NCI-H1105 treated with DMSO at 0.1 percent for 48 hours (cell line): ENCODE measurements around the gene GNG4.
"Not testable (repeated sequence)": the region's sequence is repeated elsewhere in the genome, so short reads cannot be mapped to it uniquely, and the experiment has no call there.

ENCODE experiments used
- DNase-seq: peaks from one replicate; lab custom pipeline; 2025; lab: John Stamatoyannopoulos, UW

Gene GNG4

DNA sequence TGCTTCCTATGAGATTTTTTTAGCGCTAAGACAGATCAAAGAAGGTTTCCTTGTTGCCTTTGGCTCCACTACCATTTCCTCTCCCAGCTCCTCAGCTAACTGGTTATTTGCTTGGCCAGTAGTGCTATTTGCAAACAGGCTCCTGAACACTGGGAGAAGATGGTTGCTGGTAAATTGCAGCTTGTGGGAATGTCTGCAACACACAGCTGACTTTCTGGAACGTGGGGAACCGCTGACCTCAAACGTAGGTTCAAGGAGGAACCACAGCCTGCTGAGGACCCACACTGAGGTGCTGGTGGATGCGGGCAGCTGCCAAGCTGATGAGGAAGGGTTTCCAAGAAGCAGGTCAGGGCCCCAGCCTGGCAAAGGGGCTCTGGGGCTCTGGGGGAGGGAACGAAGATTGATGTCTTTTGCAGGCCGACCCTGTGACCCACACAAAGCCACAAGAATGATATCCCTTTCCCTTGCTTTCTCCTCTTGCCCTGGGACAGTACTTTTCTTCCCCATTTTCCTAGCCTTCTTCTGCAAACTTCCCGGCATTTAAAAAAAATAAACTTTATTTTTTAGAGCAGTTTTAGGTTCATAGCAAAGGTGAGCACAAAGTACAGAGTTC, 24.8 kb downstream of the GNG4 start:
- no peak for DNase-seq

DNA sequence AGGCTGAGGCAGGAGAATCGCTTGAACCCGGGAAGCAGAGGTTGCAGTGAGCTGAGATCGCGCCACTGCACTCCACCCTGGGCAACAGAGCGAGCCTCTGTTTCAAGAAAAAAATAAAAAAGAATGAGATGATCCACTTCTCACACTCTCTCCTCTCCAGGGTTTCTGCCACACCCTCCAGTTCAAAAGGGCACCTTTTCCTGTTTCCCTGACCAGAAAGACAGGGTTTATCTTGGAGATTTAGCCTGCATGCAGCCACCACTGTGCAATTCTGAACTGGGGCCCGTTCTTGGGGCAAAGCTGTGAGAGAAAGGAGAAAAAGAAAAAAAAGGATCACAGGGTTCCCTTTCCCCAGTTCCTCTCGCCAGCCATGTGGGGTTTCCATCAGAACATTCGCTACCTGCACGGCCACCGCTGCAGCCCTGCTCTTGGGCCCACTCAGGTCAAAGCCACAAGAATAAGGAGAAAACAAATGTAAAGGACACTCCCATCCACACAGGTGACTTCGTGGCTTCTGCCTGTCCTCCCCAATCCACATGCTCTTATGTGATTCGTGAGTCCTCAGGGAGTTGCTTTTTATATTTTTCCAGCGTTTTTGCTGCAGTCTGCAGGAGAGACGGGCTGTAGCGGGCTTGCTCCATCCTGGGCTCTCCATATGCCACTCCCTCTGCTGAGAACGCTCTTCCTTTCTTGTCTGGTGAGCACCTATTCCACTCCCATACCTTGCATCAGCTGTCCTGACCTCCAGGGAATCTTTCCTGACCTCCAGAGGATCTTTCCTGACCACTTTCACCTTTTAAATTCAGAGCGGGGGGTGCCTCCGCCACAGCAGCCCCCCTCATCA, 26.4 kb downstream of the GNG4 start:
- no peak for DNase-seq

DNA sequence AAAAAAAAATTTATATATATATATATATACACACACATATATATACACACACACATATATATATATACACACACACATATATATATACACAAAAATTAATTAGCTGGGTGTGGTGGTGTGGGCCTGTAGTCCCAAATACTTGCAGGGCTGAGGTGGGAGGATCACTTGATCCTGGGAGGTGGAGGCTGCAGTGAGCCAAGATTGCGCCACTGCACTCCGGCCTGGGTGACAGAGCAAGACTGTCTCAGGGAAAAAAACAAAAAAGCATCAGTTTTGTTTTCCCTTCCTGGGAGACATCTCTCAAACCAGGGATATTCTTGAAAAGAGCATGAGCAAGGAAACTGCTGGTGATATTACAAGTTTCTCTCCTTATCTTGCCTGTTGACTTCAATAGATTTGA, 30.4 kb downstream of the GNG4 start:
- DNase-seq: not testable (repeated sequence)

DNA sequence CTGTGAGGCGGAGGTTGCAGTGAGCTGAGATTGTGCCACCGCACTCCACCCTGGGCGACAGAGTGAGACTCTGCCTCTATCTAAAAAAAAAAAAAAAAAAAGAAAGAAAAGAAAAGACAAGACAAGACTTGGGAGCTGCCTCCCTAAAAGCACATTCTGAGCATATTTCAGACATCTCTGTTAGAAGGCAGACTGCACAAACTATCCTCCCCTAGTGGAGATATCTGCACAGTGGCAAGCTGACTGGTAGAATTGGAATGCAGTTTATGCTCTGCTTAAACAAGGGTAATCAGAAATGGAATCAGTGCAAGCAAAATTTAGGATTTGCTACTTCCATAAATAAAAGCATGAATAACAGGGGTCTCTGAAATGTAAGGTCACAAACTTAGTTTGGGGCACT, 31.8 kb downstream of the GNG4 start:
- no peak for DNase-seq

DNA sequence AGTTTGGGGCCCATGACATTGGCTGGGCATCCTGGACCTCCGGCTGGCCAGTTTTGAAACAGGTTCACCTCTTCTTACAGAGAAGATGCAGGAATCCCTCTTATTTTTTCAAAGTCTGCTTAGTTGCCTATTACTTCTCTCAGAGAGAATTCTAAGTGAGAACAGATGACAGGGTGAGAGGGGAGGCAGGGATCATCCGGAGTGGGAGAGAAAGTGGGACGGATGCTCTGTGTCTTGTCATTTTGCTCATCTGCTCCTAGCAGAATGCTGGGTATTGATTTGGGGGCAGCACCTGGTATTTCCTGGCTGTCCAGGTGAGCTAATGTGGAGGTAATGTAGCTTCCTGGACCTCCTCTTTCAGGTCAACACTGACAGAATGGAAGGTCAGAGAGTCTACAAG, 32.4 kb downstream of the GNG4 start:
- DNase-seq: no peak

DNA sequence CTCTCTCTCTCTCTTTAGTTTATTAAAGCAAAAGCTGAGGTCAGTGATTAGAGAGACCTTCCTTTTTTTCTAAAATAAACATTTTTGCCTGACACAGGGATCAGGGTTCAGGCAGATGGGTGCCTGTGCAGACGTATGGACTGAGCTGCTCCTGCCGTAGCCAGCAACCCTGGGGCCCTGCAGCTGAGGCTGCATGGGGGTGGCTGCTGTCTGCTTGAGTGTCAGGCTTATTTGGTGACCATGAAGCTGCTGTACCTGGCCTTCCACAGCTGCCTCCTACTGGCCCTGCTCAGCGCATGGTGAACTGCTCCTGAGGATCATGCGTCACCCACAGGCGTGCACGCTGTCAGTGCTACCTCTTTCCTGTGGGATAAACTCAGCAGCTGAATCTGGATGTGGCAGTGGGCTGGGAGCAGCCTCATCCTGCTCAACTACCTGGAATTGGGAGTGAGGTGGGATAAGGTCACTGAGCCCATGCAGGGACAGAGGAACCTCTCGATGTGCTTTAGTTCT, 35.1 kb downstream of the GNG4 start:
- DNase-seq: no peak

DNA sequence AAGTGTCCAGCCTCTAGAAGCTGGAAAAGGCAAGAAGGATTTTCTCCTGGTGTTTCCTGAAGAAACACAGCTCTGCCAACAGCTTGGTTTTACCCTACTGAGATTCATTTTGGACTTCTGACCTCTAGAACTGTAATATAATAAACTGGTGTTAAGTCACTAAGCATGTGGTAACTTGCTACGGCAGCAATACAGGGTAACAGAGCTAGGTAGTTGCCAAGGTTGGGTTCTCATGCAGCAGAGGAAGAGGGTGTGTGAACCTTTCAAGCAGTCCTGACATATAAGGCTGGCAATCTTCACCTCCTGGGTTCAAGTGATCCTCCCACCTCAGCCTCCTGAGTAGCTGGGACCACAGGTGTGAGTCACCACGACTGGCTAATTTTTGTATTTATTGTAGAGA, 36.0 kb downstream of the GNG4 start:
- DNase-seq: no peak

DNA sequence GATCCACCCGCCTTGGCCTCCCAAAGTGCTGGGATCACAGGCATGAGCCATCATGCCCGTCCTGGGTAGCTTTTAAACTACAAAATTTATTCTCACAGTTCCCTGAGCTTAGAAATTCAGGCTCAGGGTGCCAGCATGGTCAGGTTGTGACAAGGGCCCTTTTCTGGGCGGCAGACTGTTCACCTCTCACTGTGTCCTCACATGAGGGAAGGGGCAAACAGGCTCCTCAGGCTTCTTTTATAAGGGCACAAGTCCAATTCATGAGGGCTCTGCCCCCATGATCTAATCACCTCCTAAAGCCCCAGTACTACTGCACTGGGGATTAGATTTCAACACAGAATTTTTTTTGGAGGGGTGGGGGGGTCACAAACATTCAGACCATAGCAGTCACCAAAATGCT, 36.8 kb downstream of the GNG4 start:
- no peak for DNase-seq

DNA sequence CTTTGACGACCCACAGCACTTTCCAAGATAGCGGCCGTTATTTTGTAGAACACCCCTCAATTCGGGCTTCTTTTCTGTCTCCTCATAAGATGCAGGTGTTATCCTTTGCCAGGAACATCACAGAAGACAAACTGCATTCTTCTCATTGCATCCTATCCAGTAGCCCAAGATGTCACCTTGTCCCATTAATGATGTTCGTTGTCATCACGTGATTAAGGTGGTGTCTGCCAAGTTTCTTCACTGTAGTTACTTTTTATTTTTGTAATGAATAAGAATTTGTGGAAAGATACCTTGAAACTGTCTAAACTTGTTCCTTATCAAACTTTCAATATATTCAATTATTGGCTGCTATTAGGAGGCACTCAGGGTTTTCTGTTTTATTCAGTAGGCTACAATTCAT, 39.4 kb downstream of the GNG4 start:
- no peak for DNase-seq

DNA sequence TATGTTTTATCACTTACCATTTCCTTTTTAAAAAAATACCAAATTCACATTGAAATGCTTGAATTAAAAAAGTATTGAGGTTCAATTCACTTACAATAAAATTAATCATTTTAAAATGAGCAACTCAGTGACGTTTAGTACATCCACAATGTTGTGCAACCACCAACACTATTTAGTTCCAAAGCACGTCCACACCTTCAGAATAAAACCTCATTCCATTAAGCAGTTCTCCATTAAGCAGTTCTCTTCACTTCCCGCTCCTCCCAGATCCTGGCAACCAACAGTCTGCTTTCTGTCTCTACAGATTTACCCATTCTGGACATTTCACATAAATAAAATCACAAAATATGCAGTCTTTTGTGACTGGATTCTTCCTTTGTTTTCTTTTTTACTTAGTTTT, 41.3 kb downstream of the GNG4 start:
- no peak for DNase-seq

DNA sequence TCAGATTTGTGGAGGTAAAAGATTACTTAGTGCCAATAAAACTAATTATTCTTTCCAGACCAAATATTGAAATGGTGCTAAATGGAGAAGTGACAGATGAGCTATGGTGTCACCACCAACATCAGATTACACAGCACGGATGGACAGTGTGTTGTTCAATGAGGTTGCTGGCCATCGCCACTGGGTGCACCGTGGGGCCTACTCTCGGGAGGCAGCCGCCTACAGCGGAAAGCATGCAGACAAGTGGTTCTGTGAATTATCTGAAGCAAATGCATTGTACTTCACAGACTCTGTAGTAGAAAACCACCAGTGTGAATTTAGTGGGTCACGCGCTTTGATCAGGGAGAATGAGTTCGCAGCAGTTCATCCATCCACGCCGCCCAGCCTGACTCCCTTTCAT, 42.3 kb downstream of the GNG4 start:
- no peak for DNase-seq

DNA sequence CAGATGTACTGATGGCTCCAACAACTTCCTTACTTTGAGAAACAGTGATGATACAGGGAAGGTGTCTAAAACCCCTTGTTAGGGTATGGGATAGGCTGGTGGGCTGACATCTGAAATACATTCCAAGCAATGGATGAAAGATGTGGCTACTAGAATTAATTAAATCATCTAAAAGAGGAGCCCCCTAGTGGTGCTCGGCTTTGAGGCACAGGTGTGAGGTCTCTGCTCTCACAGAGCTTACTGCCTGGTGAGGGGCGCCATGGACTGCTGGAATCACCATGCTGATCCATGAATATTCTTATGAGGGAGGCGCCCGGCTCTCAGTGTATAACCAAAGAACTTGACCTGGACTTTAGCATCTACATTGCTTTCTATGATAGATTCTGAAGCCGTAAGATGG, 48.5 kb downstream of the GNG4 start:
- DNase-seq: no peak

DNA sequence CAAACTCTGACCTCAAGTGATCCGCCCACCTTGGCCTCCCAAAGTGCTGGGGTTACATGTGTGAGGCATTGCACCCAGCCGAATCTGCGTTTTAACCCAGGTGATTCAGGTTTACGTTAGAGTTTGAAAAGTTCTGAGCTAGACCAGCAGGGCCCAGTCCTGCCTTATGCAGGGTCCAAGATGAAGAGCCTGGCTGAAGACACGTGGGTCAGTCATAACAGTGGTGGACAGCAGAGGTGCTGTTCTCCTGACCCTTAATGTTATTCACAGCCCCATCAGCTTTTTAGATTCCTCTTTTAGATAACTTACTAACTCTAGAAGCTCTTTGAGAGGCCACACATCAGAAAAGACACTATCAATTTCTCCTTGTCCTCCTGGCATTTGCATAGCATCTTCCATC, 50.0 kb downstream of the GNG4 start:
- DNase-seq: no peak

DNA sequence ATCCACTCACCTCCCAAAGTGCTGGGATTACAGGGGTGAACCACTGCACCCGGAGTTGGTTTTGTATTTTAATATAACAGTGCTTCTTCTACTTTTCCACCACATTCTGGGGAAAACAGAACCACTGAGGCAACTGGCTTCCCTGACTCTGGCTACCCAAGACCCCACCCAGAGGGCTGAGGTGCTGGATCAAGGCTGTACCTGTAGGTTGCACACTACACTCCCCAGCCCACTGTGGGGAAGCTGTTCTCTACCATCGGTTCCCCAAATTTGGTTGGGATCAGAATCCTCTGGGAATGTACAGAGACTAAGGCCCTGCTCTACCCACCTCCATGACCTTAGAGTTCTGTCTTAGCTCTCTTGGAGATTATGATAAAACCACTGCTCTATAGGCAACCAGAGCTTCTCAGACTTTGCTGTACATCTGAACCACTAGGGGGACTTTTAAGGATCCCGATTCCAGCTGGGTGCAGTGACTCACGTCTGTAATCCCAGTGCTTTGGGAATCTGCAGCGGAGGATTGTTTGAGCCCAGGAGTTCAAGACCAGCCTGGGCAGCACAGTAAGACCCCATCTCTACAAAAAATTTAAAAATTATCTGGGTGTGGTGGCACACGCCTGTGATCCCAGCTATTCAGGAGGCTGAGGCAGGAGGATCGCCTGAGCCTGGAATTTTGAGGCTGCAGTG, 51.6 kb downstream of the GNG4 start:
- no peak for DNase-seq

DNA sequence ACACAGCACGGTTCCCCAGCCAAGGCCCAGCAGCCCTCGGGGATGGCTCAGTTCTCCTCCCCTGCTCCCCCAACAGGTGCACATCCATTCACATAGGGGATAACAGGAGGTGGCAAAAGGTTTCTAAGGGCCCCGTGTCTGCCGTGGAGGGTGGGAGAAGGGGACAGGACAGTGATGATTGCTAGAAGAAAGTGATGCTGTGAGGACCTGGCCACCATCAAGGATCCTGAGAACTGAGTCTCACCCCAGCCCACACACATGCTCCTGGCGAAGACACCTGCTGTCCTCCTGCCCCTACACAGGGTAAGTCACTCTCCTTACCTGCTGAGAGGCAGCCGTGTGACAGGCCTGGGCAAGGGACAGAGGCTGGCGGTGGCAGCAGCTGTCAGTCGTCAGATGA, 54.5 kb downstream of the GNG4 start:
- no peak for DNase-seq

DNA sequence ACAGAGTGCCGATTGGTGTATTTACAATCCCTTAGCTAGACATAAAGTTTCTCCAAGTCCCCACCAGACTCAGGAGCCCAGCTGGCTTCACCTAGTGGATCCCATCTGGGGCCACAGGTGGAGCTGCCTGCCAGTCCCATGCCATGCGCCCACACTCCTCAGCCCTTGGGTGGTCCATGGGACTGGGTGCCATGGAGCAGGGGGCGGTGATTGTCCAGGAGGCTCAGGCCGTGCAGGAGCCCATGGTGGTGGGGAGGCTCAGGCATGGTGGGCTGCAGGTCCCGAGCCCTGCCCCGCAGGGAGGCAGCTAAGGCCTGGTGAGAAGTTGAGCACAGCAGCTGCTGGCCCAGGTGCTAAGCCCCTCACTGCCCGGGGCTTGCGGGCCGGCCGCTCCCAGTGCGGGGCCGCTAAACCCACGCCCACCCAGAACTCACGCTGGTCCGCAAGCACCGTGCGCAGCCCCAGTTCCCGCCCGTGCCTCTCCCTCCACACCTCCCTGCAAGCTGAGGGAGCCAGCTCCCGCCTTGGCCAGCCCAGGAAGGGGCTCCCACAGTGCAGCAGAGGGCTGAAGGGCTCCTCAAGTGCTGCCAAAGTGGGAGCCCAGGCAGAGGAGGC, 55.2 kb downstream of the GNG4 start:
- not testable (repeated sequence) for DNase-seq

DNA sequence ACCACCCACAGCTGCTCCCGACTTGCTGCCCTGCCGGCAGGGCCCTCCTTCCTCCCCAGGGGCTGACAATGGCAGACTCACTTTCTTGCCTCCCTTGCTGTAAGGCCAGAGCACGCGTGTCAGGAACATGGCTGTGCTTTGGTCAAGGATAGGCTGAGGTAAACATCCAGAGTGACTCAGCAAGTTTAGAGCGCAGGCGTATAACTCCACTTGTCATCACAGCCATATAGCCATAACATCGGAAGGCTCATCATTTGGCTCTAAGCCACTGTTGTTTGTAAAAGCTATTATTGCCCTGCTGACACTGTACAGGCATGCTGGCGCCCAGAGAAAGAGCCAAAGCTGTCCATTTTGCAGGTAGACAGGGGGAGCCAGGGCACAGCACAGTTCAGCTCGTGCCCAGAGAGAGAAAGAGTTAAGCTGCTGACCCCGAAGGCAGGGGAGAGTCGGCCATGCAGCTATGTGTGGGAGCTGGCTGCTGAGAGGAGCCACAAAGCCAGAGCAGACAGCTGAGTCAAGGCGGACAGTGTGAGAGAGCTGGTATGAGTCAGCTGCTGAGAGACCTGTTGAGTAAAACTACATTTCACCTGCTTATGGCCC, 60.6 kb downstream of the GNG4 start:
- no peak for DNase-seq

DNA sequence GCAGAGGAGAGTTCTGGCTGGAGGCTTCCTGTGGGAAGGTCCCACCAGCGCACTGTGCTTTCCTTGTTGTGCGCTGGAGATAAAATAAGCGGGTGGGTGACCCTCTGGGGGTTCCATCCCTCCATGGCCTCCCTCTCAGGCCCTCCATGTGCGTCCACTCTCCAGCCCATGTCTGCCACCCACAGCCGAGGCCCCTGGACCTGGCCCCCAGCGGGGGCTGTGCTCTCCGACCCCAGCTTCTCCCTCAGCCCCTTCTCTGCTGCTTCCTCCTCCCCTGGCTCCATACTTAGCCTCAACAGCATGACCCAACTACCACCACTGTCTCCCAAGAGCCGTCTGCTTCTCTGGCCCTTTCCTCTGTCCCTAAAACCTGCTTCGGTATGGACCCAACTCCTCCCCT, 61.4 kb downstream of the GNG4 start:
- no peak for DNase-seq

DNA sequence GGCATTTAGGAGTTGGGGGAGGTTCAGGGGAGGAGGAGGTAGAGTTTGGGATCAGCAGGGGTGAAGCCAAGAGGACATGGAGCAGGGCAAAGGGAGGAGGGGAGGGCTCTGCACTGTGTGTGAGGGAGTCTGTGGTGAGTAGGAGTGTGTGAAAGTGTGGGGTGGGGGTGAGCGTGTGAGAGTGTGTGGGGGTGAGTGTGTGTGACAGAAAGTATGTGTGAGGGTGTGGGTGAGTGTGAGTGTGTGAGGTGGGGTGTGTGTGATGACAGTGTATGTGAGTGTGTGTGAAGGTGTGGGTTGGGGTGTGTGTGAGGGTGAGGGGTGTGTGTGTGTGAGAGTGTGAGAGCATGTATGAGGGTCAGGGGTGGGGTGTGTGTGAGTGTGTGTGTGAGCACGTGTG, 62.6 kb downstream of the GNG4 start:
- no peak for DNase-seq

DNA sequence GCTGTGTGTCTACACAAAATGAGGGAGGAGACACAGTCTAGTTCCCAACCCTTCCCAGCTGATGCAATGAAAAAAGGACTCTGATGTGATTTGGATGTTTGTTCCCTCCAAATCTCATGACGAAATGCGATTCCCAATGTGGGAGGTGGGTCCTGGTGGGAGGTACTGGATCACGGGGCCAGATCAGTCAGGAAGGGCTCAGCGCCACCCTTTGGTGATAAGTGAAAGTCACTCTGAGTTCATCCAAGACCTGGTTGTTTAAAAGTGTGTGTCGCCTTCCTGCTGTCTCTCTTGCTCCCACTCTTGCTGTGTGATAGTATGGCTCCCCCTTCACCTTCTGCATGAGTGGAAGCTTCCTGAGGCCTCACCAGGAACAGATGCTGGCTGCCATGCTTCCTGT, 63.2 kb downstream of the GNG4 start:
- no peak for DNase-seq

DNA sequence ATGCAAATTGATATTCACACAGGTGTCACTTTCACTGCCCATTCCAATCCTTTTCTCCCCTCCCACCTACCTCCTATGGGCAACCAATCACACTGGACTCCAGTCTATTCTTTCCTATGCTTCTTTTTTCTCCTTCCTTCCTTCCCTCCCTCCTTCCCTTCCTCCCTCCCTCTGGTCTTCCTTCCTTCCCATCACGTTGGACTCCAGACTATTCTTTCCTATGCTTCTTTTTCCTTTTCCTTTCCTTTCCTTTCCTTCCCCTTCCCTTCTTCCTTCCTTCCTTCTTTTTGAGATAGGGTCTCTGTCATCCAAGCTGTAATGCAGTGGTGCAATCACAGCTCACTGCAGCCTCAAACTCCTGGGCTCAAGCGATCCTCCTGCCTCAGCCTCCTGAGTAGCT, 64.6 kb downstream of the GNG4 start:
- no peak for DNase-seq

DNA sequence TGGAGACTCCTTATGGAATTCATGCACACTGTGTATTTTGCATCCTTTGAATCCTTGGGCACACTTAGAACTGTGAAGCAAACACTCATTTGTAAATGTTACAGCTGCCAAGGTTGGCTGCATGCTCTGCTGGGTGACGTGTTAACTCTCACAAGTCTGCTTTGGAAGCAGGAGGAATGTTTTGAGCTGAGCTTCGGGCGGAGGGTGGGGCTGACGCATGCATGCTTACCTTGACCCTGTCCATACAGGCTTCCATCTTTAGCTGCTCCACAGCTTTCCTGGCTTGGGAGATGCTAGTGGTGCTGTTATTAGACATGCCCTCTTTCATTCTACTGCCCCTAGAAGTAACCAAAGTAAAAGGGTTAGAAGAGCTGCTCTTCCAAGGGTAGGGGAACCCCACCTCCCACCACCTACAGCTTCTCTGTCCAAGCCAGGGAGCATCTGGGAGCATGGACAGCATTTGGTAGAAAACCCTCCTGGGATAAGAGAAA, 66.0 kb downstream of the GNG4 start:
- no peak for DNase-seq
